Astrocyte (in vitro differentiated cells and primary cell): ENCODE measurements around the gene ADGRB3. TPM values are rescaled to one million over a fixed set of nuclear protein-coding genes. Genes with fewer than 3 reads are reported as not detected.

Experiments used
- DNase-seq: peaks from one replicate; pipeline ENCODE4 v3.0.0-alpha.2; 2010; ENCODE audit warnings: low read depth
- FAIRE-seq: peaks from 2 replicates; lab custom pipeline; 2011; peaks lifted over from hg19 to GRCh38; lab: Jason Lieb, UNC
- H2AFZ ChIP-seq: 2 replicates; pipeline ENCODE4 v1.6.0; 2012; ENCODE audit warnings: low read depth, low read length, inconsistent platforms
- H3K27ac ChIP-seq: 2 replicates; pipeline ENCODE4 v1.5.1; 2011; ENCODE audit warnings: low read depth, low read length, inconsistent platforms
- H3K27me3 ChIP-seq: 2 replicates; pipeline ENCODE4 v1.6.0; 2011; ENCODE audit warnings: low read length, inconsistent platforms; ENCODE audit not compliant: insufficient read depth
- H3K36me3 ChIP-seq: 2 replicates; pipeline ENCODE4 v1.5.1; 2011; ENCODE audit warnings: low read length, inconsistent platforms; ENCODE audit not compliant: insufficient read depth
- H3K4me1 ChIP-seq: 2 replicates; pipeline ENCODE4 v1.5.1; 2011; ENCODE audit warnings: low read length, inconsistent platforms; ENCODE audit not compliant: insufficient read depth
- H3K4me2 ChIP-seq: 2 replicates; pipeline ENCODE4 v1.6.0; 2012; ENCODE audit warnings: low read length, inconsistent platforms
- H3K4me3 ChIP-seq: 2 replicates; pipeline ENCODE4 v1.5.1; 2011; ENCODE audit warnings: low read depth, mild to moderate bottlenecking, low read length, inconsistent platforms; ENCODE audit not compliant: insufficient read depth
- H3K79me2 ChIP-seq: 2 replicates; pipeline ENCODE4 v1.6.0; 2012; ENCODE audit warnings: mild to moderate bottlenecking, low read length, inconsistent platforms; ENCODE audit not compliant: insufficient read depth
- H3K9ac ChIP-seq: 2 replicates; pipeline ENCODE4 v1.6.0; 2012; ENCODE audit warnings: mild to moderate bottlenecking, low read length, inconsistent platforms
- H3K9me3 ChIP-seq: 2 replicates; pipeline ENCODE4 v1.5.1; 2012; ENCODE audit warnings: low read depth, mild to moderate bottlenecking, low read length, inconsistent platforms; ENCODE audit not compliant: insufficient read depth
- H4K20me1 ChIP-seq: 2 replicates; pipeline ENCODE4 v1.6.0; 2012; ENCODE audit warnings: low read length, inconsistent platforms; ENCODE audit not compliant: insufficient read depth
- H3K27ac Mint-ChIP-seq: one replicate; pipeline ENCODE4 v1.8.0; 2021; ENCODE audit warnings: mild to moderate bottlenecking, mixed read lengths; ENCODE audit not compliant: unreplicated experiment
- H3K27me3 Mint-ChIP-seq: one replicate; pipeline ENCODE4 v1.8.0; 2021; ENCODE audit warnings: low read depth, mixed read lengths; ENCODE audit not compliant: unreplicated experiment
- H3K36me3 Mint-ChIP-seq: one replicate; pipeline ENCODE4 v1.8.0; 2021; ENCODE audit warnings: low read depth, mixed read lengths; ENCODE audit not compliant: unreplicated experiment
- H3K4me1 Mint-ChIP-seq: one replicate; pipeline ENCODE4 v1.8.0; 2021; ENCODE audit warnings: low read depth, mixed read lengths; ENCODE audit not compliant: unreplicated experiment
- H3K4me3 Mint-ChIP-seq: one replicate; pipeline ENCODE4 v1.8.0; 2021; ENCODE audit warnings: mild to moderate bottlenecking, moderate library complexity, mixed read lengths; ENCODE audit not compliant: unreplicated experiment
- H3K9me3 Mint-ChIP-seq: one replicate; pipeline ENCODE4 v1.8.0; 2021; ENCODE audit warnings: mild to moderate bottlenecking, mixed read lengths; ENCODE audit not compliant: unreplicated experiment
- EZH2 ChIP-seq: IDR thresholded peaks from 2 replicates; pipeline ENCODE4 v1.6.1; 2012; ENCODE audit warnings: mild to moderate bottlenecking, low read length, inconsistent platforms; ENCODE audit not compliant: insufficient read depth
- total RNA-seq: library from RNA; stranded (reverse); gene quantifications from 2 replicates; pipeline ENCODE4 v1.2.1, GENCODE V29; 2021
- TF ChIP-seq, protein P1 (sequence below): IDR thresholded peaks from 2 replicates; pipeline ENCODE4 v1.5.1; 2011; ENCODE audit warnings: low read depth, mild to moderate bottlenecking, inconsistent platforms, low read length, moderate library complexity; ENCODE audit not compliant: insufficient read depth

The ADGRB3 gene
- total RNA-seq, 1 donor from 2014 or later = 0.77 TPM

- Mint-ChIP-seq H3K36me3 (no peaks in the 10 kb centered on the region), H3K4me3 (no peak overlapping the region), H3K4me1 (no peaks in the 10 kb centered on the region), H3K27me3 (no peaks in the 10 kb centered on the region), H3K27ac (no peak overlapping the region), H3K9me3 (no peaks in the 10 kb centered on the region)
- H3K9me3 ChIP-seq = no peaks in the 10 kb centered on the region
- DNase-seq (no peak), FAIRE-seq (no peak)
- H3K4me3 ChIP-seq = no peak overlapping the region
- H2AFZ ChIP-seq = no peak overlapping the region
- no peak overlapping the region for H3K9ac ChIP-seq
- no peak for TF ChIP-seq EZH2
- TF ChIP-seq, protein P1, sequence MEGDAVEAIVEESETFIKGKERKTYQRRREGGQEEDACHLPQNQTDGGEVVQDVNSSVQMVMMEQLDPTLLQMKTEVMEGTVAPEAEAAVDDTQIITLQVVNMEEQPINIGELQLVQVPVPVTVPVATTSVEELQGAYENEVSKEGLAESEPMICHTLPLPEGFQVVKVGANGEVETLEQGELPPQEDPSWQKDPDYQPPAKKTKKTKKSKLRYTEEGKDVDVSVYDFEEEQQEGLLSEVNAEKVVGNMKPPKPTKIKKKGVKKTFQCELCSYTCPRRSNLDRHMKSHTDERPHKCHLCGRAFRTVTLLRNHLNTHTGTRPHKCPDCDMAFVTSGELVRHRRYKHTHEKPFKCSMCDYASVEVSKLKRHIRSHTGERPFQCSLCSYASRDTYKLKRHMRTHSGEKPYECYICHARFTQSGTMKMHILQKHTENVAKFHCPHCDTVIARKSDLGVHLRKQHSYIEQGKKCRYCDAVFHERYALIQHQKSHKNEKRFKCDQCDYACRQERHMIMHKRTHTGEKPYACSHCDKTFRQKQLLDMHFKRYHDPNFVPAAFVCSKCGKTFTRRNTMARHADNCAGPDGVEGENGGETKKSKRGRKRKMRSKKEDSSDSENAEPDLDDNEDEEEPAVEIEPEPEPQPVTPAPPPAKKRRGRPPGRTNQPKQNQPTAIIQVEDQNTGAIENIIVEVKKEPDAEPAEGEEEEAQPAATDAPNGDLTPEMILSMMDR = no peak
- H3K79me2 ChIP-seq = no peaks in the 10 kb centered on the region
- H3K36me3 ChIP-seq = no peaks in the 10 kb centered on the region
- no peaks in the 10 kb centered on the region for H4K20me1 ChIP-seq
- no peaks in the 10 kb centered on the region for H3K27me3 ChIP-seq
- H3K4me2 ChIP-seq = no peak overlapping the region
- no peak overlapping the region for H3K27ac ChIP-seq
- H3K4me1 ChIP-seq = no peaks in the 10 kb centered on the region
These were observed 748.5 kb downstream of the ADGRB3 start for GRCh38 chr6:69383627-69384026.

GRCh38 chr6:69386426-69386825 lies 751.3 kb downstream of the ADGRB3 start:
- no peak overlapping the region for H3K9ac ChIP-seq
- Mint-ChIP-seq H3K36me3 (no peaks in the 10 kb centered on the region), H3K4me3 (no peak overlapping the region), H3K27ac (no peak overlapping the region), H3K9me3 (no peaks in the 10 kb centered on the region), H3K4me1 (peaks cover 11% of the 10 kb centered on the region), H3K27me3 (no peaks in the 10 kb centered on the region)
- no peaks in the 10 kb centered on the region for H3K79me2 ChIP-seq
- H3K9me3 ChIP-seq = no peaks in the 10 kb centered on the region
- H3K27me3 ChIP-seq = no peaks in the 10 kb centered on the region
- FAIRE-seq = no peak
- no peaks in the 10 kb centered on the region for H3K36me3 ChIP-seq
- H3K27ac ChIP-seq = no peak overlapping the region
- no peak for DNase-seq
- no peak overlapping the region for H2AFZ ChIP-seq
- no peak overlapping the region for H3K4me2 ChIP-seq
- H3K4me3 ChIP-seq = no peak overlapping the region
- H4K20me1 ChIP-seq = no peaks in the 10 kb centered on the region
- TF ChIP-seq, protein P1 = no peak
- TF ChIP-seq EZH2 = no peak
- H3K4me1 ChIP-seq = no peaks in the 10 kb centered on the region

- no peak overlapping the region for H3K4me2 ChIP-seq
- Mint-ChIP-seq H3K27ac (peak overlapping the region; percentile 64), H3K36me3 (no peaks in the 10 kb centered on the region), H3K27me3 (no peaks in the 10 kb centered on the region), H3K9me3 (no peaks in the 10 kb centered on the region), H3K4me1 (peaks cover 11% of the 10 kb centered on the region), H3K4me3 (no peak overlapping the region)
- FAIRE-seq (no peak), DNase-seq (peak; percentile 2)
- TF ChIP-seq EZH2 = no peak
- no peak overlapping the region for H3K9ac ChIP-seq
- no peak overlapping the region for H2AFZ ChIP-seq
- no peaks in the 10 kb centered on the region for H3K36me3 ChIP-seq
- H3K9me3 ChIP-seq = no peaks in the 10 kb centered on the region
- H3K79me2 ChIP-seq = no peaks in the 10 kb centered on the region
- no peak overlapping the region for H3K27ac ChIP-seq
- no peak overlapping the region for H3K4me3 ChIP-seq
- no peaks in the 10 kb centered on the region for H4K20me1 ChIP-seq
- H3K27me3 ChIP-seq = no peaks in the 10 kb centered on the region
- H3K4me1 ChIP-seq = no peaks in the 10 kb centered on the region
These were observed 755.0 kb downstream of the ADGRB3 start for GRCh38 chr6:69390125-69390524.
